ENCODE data around the gene ZPLD1.

Gene ZPLD1

DNA sequence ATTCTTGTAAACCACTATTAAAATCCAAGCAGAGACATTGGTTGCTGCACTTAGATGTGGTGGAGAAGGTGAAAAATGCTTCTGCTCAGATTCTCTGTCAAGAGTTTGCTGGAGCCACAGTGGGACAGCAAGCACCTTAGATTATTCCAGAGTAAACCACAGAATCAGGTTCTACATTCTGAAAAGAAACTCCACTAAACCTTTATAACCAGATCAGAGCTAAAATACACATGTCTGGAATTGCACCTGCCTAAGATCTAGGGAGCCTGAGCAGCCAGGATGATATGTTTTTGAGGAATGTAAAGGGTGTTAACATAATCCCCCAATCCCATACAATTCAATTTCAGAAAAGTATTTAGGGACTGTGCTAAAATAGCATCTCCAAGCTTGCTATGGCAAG, at the start of gene ZPLD1:
TSS of gene ZPLD1 (plus strand) at position 301 of the 400 bp plus-strand sequence. CDS start 3,473 bp downstream, outside the sequence.
- no peak for DNase-seq (ENCODE audit: extremely low read depth in 1 of 2, low read depth in 1 of 2)

DNA sequence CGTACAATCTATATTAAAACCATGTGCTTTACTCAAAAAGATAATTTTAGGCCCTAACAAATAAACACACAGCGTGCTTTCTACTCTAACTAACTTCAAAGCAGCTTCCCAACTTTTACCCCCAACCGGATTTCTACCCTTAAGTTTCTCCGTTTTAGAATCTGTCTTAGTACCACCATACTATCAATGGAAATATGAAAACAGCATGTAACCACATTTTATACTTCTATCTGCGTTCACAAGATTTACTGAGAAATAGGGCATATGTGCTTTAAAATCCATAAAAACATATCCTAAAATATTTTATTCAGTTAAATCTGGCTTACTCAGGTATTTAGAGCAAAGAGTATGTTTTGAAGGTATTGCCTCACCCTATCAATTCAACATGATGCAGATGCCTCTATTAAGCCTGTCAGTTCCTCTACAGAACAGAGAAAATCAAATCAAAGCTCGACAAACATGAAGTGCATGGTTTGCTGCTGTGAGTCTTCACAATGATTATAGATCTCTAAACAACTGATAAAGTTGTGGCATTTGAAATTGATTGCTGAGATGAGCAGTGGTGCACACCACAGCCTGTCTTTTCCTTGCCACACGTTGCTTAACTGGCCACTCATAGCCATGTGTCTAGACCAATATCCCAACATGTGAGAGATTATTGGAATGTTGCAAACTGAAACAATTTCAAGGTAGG, 44.5 kb upstream of the ZPLD1 start:
- no peak for DNase-seq (ENCODE audit: extremely low read depth in 1 of 2, low read depth in 1 of 2)

DNA sequence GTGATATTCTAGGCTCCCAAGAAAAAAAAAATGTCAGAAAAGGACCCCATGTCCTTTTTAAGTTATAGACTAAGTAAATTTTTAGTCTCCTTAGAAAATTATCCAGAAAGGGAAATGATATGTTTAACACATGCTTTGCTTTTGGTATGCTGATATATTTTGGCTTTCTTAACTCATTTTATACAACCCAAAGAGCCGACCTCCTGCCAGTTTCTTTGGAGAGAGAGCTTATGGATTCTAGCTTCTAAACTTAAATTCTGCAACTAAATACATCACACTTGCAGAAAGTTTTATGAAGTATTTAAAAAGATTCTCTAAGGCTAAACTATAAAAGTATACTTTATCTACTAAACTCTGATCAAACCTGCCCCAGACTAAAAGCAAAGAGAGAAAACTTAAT, 43.9 kb upstream of the ZPLD1 start:
- no peak for DNase-seq (ENCODE audit: extremely low read depth in 1 of 2, low read depth in 1 of 2)

DNA sequence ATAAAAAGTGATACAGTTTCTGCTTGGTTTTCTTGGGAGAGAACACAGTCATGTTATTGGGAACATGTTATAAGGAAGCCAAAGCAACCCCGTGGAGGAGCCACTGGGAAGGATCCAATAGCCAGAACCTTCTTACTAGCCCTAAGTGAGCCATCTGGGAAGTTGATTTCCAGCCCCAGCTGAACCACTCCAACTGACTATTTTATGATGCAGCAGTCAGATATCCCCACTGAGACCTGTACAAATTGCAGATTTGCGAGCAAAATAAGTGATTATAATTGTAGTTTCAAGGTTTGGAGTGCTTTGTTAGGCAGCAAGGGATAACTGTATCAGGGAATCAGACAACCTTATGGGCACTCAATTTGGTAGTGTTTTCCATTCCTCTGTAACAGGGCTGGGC, 43.3 kb upstream of the ZPLD1 start:
- no peak for DNase-seq (ENCODE audit: extremely low read depth in 1 of 2, low read depth in 1 of 2)

DNA sequence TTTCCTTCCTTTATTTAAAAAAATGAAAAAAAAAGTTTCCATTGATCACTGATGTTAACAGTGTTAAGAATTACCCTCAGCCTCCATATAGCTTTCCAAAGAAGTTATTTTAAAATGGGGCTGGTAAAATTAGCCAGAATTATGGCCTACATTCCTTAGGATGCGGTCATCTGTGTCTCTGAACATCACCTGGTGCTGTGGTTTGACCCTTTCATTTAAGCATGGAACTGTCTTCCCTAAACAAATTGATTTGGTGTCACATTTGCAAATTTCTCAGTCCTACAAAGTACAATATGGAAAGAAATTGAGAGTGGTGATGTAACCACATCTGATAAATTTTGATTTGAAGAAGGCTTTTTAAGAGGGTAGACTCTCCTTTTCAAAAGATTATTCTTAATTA, 40.3 kb upstream of the ZPLD1 start:
- DNase-seq (ENCODE audit: extremely low read depth in 1 of 2, low read depth in 1 of 2) = no peak

DNA sequence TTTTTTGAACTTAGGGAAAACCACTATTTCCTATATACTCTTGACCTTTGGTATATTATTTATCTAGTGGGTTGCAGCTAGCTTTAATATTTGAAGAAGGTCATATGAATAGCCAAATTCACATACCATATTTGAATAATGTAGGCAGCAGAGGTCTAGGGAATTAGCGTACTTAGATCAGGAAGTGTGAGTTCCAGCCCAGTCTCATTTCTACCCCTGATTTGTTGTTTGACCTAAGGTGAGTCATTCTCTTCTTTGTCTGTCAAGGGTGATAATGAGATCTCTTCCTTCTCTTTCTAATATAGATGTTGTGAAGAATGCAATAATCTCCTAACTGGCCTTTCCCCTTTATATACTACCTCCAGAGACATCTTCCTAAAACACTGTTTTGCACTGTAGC, 36.6 kb upstream of the ZPLD1 start:
- no peak for DNase-seq (ENCODE audit: extremely low read depth in 1 of 2, low read depth in 1 of 2)

DNA sequence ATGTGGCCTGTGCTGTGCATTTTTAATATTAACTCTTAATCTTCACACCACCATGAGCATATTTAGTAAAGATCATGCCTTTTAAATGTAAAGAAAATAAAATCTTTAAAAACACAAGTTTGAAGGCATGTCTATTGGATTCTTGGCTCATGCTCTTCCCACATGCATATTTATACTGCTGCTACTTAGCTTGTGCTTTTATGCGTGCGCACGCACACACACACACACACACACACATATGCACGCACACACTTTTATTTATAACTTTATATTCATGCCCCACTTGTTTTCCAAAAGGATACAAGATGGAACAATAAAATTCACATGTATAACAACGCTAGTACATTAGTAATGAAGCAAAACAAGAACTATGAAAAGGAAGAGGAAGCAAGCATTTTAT, 36.1 kb upstream of the ZPLD1 start:
- DNase-seq (ENCODE audit: extremely low read depth in 1 of 2, low read depth in 1 of 2) = no peak

DNA sequence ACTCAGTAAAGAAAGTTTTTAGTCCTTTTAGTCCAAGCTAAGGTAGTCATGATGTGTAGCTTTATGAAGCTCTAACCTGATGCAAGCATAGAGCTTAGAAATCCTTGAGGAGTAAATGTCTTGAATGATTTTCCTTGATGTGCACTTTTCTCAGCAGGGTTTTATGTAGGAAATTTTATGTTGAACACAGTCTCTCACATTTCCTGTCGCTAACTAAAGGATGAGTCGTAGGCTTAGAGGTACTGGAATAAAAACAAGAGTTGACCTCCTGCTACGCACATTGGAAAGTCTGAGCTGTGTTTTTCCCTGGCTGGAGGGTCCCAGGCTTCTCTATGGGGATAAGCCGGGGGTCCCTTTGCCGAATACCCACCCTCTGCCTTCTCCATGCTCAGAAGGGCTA, 34.7 kb upstream of the ZPLD1 start:
- no peak for DNase-seq (ENCODE audit: extremely low read depth in 1 of 2, low read depth in 1 of 2)

DNA sequence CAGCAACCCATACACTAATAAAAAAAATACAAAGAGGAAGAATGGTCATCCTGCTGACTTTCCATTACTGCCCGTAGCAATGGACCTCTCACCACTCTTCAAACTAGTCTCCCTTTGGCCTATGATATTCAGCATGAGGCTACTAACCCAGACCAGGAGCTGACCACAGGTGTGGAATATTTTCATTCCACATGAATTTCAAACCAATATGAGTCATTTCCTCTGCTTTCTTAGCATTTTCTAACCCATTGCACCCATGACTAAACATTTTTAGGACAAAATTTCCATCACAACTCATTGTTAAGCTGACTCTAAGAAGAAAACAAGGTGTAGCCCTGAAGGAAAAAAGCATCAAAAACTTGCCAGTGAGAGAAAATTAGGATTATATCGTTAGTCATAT, 34.0 kb upstream of the ZPLD1 start:
- DNase-seq (ENCODE audit: extremely low read depth in 1 of 2, low read depth in 1 of 2) = no peak

DNA sequence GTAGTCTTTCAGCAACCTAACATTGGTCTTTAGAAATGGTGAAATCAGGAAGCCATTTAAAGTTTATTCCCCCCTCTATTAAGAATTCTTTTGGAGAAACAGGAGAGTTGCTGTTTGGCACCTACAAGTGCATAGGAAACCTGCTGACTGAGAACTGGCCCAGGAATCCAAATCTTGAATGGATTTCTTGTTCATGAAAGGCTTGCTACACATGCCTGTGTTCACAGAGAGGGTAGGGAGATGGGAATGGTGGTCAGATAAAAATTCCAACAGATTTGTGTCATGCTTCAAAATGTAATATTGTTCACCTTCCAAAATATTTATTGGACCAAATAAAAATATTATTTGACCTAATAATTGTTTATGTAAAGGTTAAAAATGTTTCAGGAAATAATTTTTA, 24.2 kb upstream of the ZPLD1 start:
- DNase-seq (ENCODE audit: extremely low read depth in 1 of 2, low read depth in 1 of 2) = no peak

DNA sequence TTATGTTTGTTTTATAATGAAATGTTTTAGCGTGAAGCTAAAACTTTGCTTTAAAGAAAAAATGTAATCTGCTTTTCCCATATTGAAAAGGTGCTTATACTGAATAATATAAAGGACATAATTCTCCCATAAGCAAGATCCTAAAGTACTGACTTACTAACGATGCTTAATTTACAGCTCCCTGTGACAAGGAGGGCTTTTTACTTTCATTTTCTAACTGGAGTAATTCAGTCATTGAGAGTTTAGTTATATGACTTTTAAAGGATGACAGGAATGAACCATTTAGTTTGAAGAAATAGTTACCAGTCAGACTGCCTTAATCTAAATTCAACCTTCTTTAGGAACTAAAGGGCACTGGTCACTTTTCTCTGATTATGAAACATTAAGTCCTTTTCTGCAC, 19.3 kb upstream of the ZPLD1 start:
- DNase-seq (ENCODE audit: extremely low read depth in 1 of 2, low read depth in 1 of 2) = no peak

DNA sequence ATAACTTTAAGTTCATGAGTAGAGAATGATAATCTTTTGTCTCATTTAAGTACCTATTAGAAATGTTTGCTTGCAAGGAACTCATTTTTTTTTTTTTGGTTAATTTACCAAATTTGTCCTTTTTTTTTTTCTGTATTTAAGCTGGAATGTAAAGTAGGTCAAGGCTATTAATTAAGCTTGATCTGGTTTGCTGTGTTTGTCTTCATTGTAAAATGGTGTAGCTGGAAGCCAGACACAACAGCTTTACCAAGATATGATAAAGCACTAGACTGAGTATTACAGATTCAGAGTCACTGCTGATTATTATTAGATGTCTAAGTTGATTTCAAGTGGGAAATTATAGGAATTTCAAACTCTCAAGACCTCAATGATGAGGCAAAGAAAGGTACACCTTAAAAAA, 15.0 kb upstream of the ZPLD1 start:
- DNase-seq (ENCODE audit: extremely low read depth in 1 of 2, low read depth in 1 of 2) = no peak

DNA sequence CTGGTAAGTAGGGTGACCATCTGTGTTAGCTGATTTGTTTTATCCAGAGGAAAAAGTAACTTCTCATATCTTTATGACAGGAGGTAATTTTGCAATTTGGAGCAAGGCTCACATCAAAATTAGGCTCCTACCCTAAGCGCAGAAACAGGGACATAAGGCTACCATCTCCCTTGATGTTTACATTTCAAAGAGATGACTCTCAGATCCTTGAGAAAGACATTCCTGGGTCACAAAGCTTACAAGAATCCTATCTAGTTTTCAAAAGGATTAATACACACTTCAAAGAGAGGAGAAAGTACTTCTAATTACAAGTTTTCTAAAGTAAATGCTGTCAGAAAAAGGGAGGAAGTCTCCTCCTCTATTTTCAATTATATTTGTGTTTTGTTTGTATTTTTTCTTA, 7.0 kb downstream of the ZPLD1 start:
- no peak for DNase-seq (ENCODE audit: extremely low read depth in 1 of 2, low read depth in 1 of 2)

DNA sequence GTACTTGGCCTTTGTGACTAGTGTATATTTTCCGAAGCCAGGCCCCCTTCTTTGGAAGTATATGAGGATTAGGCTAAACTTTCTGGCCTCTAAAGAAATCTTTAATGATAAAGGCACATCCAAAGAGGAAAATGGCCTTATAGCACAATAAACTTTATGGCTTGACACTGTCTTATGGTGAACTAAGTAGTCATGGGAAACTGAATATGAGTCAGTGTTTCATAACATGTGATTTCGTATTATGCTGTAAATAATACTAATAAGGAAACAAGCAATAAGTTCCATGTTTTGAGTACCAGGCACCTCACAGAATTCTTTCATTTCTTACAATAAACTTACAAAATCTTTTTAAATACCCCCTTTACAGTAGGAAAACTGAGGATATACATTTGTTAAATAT, 8.2 kb downstream of the ZPLD1 start:
- no peak for DNase-seq (ENCODE audit: extremely low read depth in 1 of 2, low read depth in 1 of 2)

DNA sequence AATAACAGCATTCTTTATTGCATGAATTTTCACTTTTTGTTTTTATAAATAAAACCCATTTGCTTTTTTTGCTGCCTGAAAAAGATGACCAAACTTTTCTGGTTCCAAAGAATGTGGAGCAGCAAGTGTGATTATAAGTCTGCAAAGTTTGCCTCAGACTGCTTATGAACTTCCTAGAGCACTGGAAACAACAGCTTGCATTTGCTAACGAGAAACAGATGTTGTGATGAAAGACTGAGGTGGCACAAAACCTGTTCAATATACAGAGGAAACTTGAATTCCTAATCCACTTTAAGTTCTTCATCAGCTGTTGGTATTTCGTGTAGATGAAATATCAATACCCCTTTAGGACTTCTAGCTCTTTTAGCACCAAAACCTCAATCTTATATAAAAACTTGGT, 9.3 kb downstream of the ZPLD1 start:
- no peak for DNase-seq (ENCODE audit: extremely low read depth in 1 of 2, low read depth in 1 of 2)

DNA sequence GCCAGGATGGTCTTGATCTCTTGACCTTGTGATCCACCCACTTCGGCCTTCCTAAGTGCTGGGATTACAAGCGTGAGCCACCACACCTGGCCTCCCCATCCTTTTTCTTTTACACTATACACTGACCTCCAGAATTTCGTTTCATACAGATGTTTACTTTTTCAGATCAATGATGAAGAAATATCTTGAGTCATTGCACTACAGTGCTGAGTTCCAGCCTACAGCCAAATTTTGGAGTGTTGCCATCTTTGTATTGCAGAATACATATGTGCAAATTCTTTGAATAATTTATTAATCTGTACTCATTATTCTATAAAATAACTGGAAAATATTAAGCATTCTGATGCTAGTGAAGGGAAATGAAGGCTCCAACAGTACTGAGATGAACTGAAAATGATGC, 12.5 kb downstream of the ZPLD1 start:
- no peak for DNase-seq (ENCODE audit: extremely low read depth in 1 of 2, low read depth in 1 of 2)

DNA sequence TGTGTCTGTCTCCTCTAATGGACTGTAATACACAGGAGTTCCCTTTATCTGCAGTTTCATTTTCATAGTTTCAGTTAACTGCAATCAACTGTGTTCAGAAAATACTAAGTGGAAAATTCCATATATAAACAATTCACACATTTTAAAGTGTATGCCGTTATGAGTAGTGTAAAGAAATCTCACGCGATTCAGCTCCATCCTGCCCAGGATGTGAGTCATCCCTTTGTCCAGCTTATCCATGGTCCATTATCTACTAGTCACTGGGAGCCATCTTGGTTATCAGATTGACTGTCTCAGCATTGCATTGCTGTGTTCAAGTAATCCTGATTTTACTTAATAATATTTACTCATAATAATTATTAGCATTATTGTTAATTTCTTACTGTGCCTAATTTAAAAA, 14.5 kb downstream of the ZPLD1 start:
- DNase-seq (ENCODE audit: extremely low read depth in 1 of 2, low read depth in 1 of 2) = no peak

DNA sequence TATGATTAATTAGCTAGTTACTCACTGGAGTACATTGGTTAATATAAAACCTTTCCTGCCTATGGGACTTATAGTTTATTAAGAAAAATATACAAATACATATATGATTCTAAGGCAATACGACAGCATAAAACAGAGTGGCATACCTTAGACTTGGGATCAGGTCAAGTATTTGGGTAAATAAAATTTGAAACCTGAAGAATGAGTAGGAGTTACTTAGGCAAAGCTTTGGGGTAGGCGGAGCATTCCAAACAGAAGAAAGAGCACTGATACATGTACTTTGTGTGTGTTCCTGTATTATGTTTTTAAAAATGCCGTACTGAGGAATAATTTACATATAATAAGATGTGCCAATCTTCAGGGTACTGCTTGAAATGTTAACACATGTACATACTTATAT, 15.1 kb downstream of the ZPLD1 start:
- DNase-seq (ENCODE audit: extremely low read depth in 1 of 2, low read depth in 1 of 2) = no peak

DNA sequence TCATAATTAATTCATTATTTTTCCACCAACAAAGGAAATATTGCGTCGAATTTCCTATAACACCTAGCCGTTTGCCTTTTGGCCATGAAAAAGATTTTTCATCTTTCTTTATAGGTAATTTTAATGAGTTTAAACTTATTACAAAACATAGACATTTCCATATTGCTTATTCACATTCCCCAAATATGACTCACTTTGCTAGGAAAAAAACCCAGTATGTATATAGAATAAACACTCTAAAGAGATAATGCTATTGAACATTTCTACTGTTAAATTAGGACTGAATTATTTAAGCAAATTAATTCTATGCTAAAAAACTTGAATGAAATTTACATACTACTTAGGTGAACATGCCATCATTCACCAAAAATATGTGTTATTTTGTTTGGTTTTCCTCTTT, 16.2 kb downstream of the ZPLD1 start:
- DNase-seq (ENCODE audit: extremely low read depth in 1 of 2, low read depth in 1 of 2) = no peak

DNA sequence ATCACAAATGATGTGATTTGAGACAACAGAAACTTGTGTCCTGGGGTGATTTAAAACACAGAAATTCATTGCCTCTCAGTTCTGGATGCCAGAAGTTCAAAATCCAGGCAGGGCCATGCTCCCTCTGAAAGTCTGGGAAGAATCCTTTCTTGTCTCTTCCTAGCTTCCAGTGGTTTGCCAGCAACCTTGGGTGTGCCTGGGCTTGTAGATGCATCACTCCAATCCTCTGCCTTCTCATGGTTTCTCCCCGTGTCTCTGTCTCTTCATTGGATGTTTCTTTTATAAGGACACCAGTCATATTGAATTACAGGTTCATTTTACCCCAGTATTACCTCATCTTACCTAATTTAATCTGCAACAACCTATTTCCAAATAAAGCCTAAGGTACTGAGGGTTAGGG, 16.7 kb downstream of the ZPLD1 start:
- DNase-seq (ENCODE audit: extremely low read depth in 1 of 2, low read depth in 1 of 2) = no peak

DNA sequence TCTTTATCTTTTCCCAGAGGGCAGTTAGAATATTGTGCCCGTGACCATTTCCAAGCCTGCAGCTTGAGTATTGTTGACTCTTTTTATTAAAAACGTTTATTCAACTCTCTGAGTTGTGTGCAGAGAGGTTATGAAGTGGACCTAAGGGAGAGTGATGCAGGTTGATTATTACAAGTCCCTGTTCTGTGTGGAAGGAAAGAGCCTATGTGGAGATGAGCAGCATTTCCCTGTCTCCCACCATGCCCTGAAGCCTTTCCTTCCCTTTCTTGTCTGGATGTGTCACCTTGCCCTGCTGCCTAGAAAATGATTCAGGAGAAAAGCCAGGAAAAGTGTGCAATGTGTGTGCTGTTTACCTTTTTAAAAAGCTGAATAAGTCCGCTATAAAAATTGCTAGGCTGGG, 19.4 kb downstream of the ZPLD1 start:
- DNase-seq (ENCODE audit: extremely low read depth in 1 of 2, low read depth in 1 of 2) = no peak

DNA sequence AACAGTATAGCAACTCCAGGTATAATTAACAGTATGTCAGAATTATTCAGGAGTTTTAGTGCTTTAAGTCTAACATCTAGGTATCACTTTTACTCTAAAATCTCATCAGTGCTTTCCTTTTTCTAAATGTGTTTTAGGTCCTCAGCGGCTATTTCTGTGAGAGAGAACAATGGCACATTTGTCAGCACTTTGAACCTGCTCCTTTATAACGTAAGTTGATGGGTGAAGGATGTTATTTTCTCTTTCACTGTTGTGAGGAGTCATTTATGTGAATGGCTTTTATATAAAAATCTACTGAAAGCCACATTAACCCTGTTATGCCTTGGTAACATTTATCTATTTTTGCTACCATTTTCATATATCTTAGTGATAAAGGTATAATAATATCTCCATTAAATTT, 22.8 kb downstream of the ZPLD1 start:
- no peak for DNase-seq (ENCODE audit: extremely low read depth in 1 of 2, low read depth in 1 of 2)

DNA sequence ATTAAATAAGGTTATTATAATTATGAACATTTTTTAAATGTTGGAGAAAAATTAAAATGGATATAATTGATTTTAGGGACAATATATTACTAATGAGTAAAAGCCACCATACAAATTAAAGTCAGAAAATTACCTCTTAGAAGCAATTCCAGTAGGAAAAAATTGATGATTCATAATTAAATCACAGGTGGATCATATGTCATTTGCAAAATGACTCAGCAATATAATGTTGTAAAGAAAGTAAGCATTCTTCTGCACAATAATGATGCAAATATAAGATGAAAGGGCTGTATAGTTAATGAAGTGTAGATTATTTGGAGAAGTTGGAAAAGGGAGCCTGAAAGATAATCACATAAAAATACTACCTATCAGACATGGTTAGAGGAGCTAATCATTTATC, 25.8 kb downstream of the ZPLD1 start:
- no peak for DNase-seq (ENCODE audit: extremely low read depth in 1 of 2, low read depth in 1 of 2)
